Neural cell (in vitro differentiated cells): ENCODE measurements around the gene CCL17. TPM values are rescaled to one million over a fixed set of nuclear protein-coding genes. Genes with fewer than 3 reads are reported as not detected.

Experiments
- H2AFZ ChIP-seq: fragments of 200-600, 300-800 bp; sonication (generic), shearing (Covaris generic); 2 replicates; pipeline ENCODE4 v1.6.0; 2014; ENCODE audit warnings: low read depth, mild to moderate bottlenecking, antibody characterized with exemption, low read length, moderate library complexity
- H3F3A ChIP-seq: fragments of 200-600 bp; shearing (Covaris generic); 2 replicates; pipeline ENCODE4 v1.6.1; 2016; ENCODE audit warnings: mild to moderate bottlenecking, moderate library complexity, mixed read lengths, antibody characterized with exemption, low read length; ENCODE audit not compliant: insufficient read depth, poor library complexity, severe bottlenecking
- H3K27ac ChIP-seq: fragments of 200-600, 300-800 bp; sonication (generic), shearing (Covaris generic); 2 replicates; pipeline ENCODE4 v1.5.1; 2014; ENCODE audit warnings: mild to moderate bottlenecking, low read length, moderate library complexity
- H3K27me3 ChIP-seq: fragments of 300-800, 200-600 bp; sonication (generic), shearing (Covaris generic); 2 replicates; pipeline ENCODE4 v1.6.0; 2014; ENCODE audit warnings: mild to moderate bottlenecking, low read depth, low read length, moderate library complexity; ENCODE audit not compliant: insufficient read depth
- H3K36me3 ChIP-seq: fragments of 300-800, 200-600 bp; sonication (generic), shearing (Covaris generic); 2 replicates; pipeline ENCODE4 v1.5.1; 2014; ENCODE audit warnings: mild to moderate bottlenecking, antibody characterized with exemption, low read length, moderate library complexity; ENCODE audit not compliant: insufficient read depth
- H3K4me2 ChIP-seq: fragments of 300-800, 200-600 bp; sonication (generic), shearing (Covaris generic); 2 replicates; pipeline ENCODE4 v1.6.0; 2014; ENCODE audit warnings: mild to moderate bottlenecking, low read length
- H3K4me3 ChIP-seq: fragments of 300-800, 200-600 bp; sonication (generic), shearing (Covaris generic); 2 replicates; pipeline ENCODE4 v1.5.1; 2014; ENCODE audit warnings: mild to moderate bottlenecking, low read length, moderate library complexity
- H3K79me2 ChIP-seq: fragments of 200-600 bp; shearing (Covaris generic); replicated peaks from 2 replicates; pipeline ENCODE4 v1.6.0; 2014; ENCODE audit warnings: mild to moderate bottlenecking, low read length, moderate library complexity; ENCODE audit not compliant: insufficient read depth
- H3K9ac ChIP-seq: fragments of 300-800, 200-600 bp; sonication (generic), shearing (Covaris generic); 2 replicates; pipeline ENCODE4 v1.6.1; 2016; ENCODE audit warnings: mild to moderate bottlenecking, low read length, mixed read lengths
- H3K9me2 ChIP-seq: fragments of 200-600 bp; shearing (Covaris generic); 2 replicates; pipeline ENCODE4 v1.6.1; 2016; ENCODE audit warnings: mild to moderate bottlenecking, low read length, mixed read lengths; ENCODE audit not compliant: insufficient read depth
- H3K9me3 ChIP-seq: fragments of 200-600, 300-800 bp; sonication (generic), shearing (Covaris generic); 2 replicates; pipeline ENCODE4 v1.6.1; 2016; ENCODE audit warnings: mild to moderate bottlenecking, mixed run types, low read length, moderate library complexity, mixed read lengths
- H4K20me1 ChIP-seq: fragments of 200-600 bp; shearing (Covaris generic); 2 replicates; pipeline ENCODE4 v1.6.1; 2016; ENCODE audit warnings: mild to moderate bottlenecking, mixed run types; ENCODE audit not compliant: insufficient read depth
- EP300 ChIP-seq: fragments of 450-650 bp; conservative IDR thresholded peaks from 2 replicates; pipeline ENCODE4 v1.6.1; 2014; ENCODE audit warnings: antibody characterized with exemption, mild to moderate bottlenecking, moderate library complexity; ENCODE audit not compliant: poor library complexity, severe bottlenecking
- EZH2 ChIP-seq: fragments of 200-600, 300-800 bp; shearing (Covaris generic), sonication (generic); IDR thresholded peaks from 2 replicates; pipeline ENCODE4 v1.6.1; 2014; ENCODE audit warnings: antibody characterized with exemption, low read length, borderline replicate concordance, mild to moderate bottlenecking; ENCODE audit not compliant: insufficient read depth, poor library complexity, severe bottlenecking
- MXI1 ChIP-seq: fragments of 450-650 bp; conservative IDR thresholded peaks from 2 replicates; pipeline ENCODE4 v1.6.1; 2014; ENCODE audit warnings: antibody characterized with exemption, mild to moderate bottlenecking; ENCODE audit not compliant: poor library complexity, severe bottlenecking
- POLR2AphosphoS5 ChIP-seq: IDR thresholded peaks from 2 replicates; pipeline ENCODE4 v1.6.1; 2012
- RAD21 ChIP-seq: fragments of 450-650 bp; conservative IDR thresholded peaks from 2 replicates; pipeline ENCODE4 v1.6.1; 2014; ENCODE audit warnings: antibody characterized with exemption, mild to moderate bottlenecking, moderate library complexity
- SMC3 ChIP-seq: fragments of 450-650 bp; conservative IDR thresholded peaks from 2 replicates; pipeline ENCODE4 v1.6.1; 2014; ENCODE audit warnings: antibody characterized with exemption, mild to moderate bottlenecking, moderate library complexity; ENCODE audit not compliant: poor library complexity
- TAF1 ChIP-seq: IDR thresholded peaks from 2 replicates; pipeline ENCODE4 v1.6.1; 2012; ENCODE audit warnings: low read depth
- polyA plus RNA-seq: library from polyadenylated mRNA; depleted of rRNA; stranded (reverse); fragments of >200 nt; gene quantifications from 2 replicates; pipeline ENCODE4 v1.2.3, GENCODE V29; 2014
- TF ChIP-seq, protein P1 (sequence below): IDR thresholded peaks from 2 replicates; pipeline ENCODE4 v1.6.1; 2012; ENCODE audit warnings: borderline replicate concordance
- TF ChIP-seq, protein P2 (sequence below): fragments of 450-650 bp; IDR thresholded peaks from 2 replicates; pipeline ENCODE4 v1.5.1; 2014; ENCODE audit warnings: antibody characterized with exemption, mild to moderate bottlenecking, moderate library complexity; ENCODE audit not compliant: poor library complexity, severe bottlenecking

CCL17 gene
- polyA plus RNA-seq, 1 donor from 2014 or later = not detected

DNA sequence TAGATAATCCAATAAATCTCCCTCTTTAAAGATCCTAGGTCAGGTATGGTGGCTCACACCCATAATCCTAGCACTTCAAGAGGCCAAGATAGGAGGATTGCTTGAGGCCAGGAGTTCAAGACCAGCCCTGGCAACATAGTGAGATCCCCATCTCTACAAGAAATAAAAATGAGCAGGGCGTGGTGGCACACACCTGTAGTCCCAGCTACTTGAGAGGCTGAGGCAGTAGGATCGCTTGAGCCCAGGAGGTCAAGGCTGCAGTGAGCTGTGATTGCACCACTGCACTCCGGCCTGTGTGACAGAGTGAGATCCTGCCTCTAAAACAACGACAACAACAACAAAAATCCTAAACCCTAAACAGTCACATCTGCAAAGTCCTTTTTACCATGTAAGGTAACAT lies 48.0 kb upstream of the CCL17 start:
- no peaks in the 10 kb centered on the region for H3K9me3 ChIP-seq
- no peaks in the 10 kb centered on the region for H3K27me3 ChIP-seq
- H3K36me3 ChIP-seq = no peaks in the 10 kb centered on the region
- no peak overlapping the region for H3K9ac ChIP-seq
- no peak overlapping the region for H3K4me3 ChIP-seq
- no peak overlapping the region for H3K27ac ChIP-seq
- H4K20me1 ChIP-seq = no peaks in the 10 kb centered on the region
- no peaks in the 10 kb centered on the region for H3F3A ChIP-seq
- no peak for TF ChIP-seq SMC3
- no peak for TF ChIP-seq EZH2
- no peak for TF ChIP-seq EP300
- no peak for TF ChIP-seq RAD21
- TF ChIP-seq, protein P1, sequence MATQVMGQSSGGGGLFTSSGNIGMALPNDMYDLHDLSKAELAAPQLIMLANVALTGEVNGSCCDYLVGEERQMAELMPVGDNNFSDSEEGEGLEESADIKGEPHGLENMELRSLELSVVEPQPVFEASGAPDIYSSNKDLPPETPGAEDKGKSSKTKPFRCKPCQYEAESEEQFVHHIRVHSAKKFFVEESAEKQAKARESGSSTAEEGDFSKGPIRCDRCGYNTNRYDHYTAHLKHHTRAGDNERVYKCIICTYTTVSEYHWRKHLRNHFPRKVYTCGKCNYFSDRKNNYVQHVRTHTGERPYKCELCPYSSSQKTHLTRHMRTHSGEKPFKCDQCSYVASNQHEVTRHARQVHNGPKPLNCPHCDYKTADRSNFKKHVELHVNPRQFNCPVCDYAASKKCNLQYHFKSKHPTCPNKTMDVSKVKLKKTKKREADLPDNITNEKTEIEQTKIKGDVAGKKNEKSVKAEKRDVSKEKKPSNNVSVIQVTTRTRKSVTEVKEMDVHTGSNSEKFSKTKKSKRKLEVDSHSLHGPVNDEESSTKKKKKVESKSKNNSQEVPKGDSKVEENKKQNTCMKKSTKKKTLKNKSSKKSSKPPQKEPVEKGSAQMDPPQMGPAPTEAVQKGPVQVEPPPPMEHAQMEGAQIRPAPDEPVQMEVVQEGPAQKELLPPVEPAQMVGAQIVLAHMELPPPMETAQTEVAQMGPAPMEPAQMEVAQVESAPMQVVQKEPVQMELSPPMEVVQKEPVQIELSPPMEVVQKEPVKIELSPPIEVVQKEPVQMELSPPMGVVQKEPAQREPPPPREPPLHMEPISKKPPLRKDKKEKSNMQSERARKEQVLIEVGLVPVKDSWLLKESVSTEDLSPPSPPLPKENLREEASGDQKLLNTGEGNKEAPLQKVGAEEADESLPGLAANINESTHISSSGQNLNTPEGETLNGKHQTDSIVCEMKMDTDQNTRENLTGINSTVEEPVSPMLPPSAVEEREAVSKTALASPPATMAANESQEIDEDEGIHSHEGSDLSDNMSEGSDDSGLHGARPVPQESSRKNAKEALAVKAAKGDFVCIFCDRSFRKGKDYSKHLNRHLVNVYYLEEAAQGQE = no peak
- TF ChIP-seq, protein P2, sequence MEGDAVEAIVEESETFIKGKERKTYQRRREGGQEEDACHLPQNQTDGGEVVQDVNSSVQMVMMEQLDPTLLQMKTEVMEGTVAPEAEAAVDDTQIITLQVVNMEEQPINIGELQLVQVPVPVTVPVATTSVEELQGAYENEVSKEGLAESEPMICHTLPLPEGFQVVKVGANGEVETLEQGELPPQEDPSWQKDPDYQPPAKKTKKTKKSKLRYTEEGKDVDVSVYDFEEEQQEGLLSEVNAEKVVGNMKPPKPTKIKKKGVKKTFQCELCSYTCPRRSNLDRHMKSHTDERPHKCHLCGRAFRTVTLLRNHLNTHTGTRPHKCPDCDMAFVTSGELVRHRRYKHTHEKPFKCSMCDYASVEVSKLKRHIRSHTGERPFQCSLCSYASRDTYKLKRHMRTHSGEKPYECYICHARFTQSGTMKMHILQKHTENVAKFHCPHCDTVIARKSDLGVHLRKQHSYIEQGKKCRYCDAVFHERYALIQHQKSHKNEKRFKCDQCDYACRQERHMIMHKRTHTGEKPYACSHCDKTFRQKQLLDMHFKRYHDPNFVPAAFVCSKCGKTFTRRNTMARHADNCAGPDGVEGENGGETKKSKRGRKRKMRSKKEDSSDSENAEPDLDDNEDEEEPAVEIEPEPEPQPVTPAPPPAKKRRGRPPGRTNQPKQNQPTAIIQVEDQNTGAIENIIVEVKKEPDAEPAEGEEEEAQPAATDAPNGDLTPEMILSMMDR = no peak
- no peak for TF ChIP-seq TAF1
- no peak for TF ChIP-seq POLR2AphosphoS5
- TF ChIP-seq MXI1 = no peak
- H3K9me2 ChIP-seq = no peaks in the 10 kb centered on the region
- no peak overlapping the region for H3K4me2 ChIP-seq
- H3K79me2 ChIP-seq = no peaks in the 10 kb centered on the region
- no peak overlapping the region for H2AFZ ChIP-seq

DNA sequence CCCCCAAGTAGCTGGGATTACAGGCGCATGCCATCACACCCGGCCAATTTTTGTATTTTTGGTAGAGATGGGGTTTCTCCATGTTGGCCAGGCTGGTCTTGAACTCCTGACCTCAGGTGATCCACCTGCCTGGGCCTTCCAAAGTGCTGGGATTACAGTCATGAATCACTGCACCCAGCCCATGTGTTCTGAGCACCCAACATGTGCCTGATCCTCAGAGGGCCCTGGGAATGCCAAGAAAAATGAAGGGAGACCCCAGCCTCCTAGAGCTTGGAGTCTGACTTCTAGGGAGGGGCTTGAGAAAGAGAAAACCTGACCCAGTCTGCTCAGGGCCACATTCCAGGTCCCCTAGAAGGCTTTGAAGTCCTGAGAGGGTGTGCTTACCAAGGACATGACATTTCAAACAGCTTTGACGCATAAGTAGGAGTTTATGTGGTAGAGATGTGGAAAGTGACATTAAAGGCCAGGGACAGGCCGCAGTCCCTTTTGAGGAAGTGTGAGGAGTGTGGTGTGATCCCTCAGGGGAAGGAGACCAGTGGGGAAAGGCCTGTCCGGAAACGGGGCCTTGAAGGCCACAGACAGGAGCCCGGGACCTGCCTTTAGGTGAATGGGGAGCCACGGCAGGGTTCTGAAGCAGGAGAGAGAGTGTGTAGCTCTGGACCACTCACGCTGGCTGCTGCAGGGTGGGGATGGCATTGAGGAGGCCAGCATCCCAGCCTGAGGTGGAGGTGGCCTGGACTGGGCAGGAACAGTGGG lies 47.1 kb upstream of the CCL17 start:
- no peak overlapping the region for H2AFZ ChIP-seq
- no peak overlapping the region for H3K4me3 ChIP-seq
- H3K36me3 ChIP-seq = no peaks in the 10 kb centered on the region
- H4K20me1 ChIP-seq = no peaks in the 10 kb centered on the region
- no peaks in the 10 kb centered on the region for H3F3A ChIP-seq
- H3K9ac ChIP-seq = no peak overlapping the region
- no peaks in the 10 kb centered on the region for H3K9me2 ChIP-seq
- H3K79me2 ChIP-seq = no peaks in the 10 kb centered on the region
- TF ChIP-seq, protein P2 = no peak
- TF ChIP-seq MXI1 (no peak), POLR2AphosphoS5 (no peak), TAF1 (no peak), EP300 (no peak), RAD21 (no peak), EZH2 (no peak), SMC3 (no peak)
- TF ChIP-seq, protein P1 = no peak
- no peaks in the 10 kb centered on the region for H3K9me3 ChIP-seq
- H3K27me3 ChIP-seq = no peaks in the 10 kb centered on the region
- no peak overlapping the region for H3K27ac ChIP-seq
- no peak overlapping the region for H3K4me2 ChIP-seq
